Upper lobe of right lung (tissue), 1 donor: ENCODE results near the gene NOTCH2. TPM values are rescaled to one million over a fixed set of nuclear protein-coding genes. Genes with fewer than 3 reads are reported as not detected.
A peak's percentile ranks its signal among the peaks of the same experiment; 100 is the strongest.
"Not testable (repeated sequence)": the region's sequence is repeated elsewhere in the genome, so short reads cannot be mapped to it uniquely, and the experiment has no call there.

Source experiments
- ATAC-seq: fragments of 200-7000 bp; cut with Tn5 transposase; one replicate; pipeline ENCODE4 v1.9.1; 2020; ENCODE audit warnings: mild to moderate bottlenecking, moderate library complexity
- DNase-seq: peaks from one replicate; pipeline ENCODE4 v3.0.0-alpha.2; 2020
- H3K27ac ChIP-seq: fragments of 200-600 bp; one replicate; pipeline ENCODE4 v1.8.0; 2022
- H3K27me3 ChIP-seq: fragments of 200-600 bp; one replicate; pipeline ENCODE4 v1.8.0; 2022; ENCODE audit warnings: mild to moderate bottlenecking
- H3K36me3 ChIP-seq: fragments of 200-600 bp; one replicate; pipeline ENCODE4 v1.8.0; 2022
- H3K4me1 ChIP-seq: fragments of 200-600 bp; one replicate; pipeline ENCODE4 v1.8.0; 2022
- H3K4me3 ChIP-seq: fragments of 200-600 bp; one replicate; pipeline ENCODE4 v1.8.0; 2022; ENCODE audit warnings: mild to moderate bottlenecking
- H3K9me3 ChIP-seq: fragments of 200-600 bp; one replicate; pipeline ENCODE4 v1.8.0; 2022
- CTCF ChIP-seq: fragments of 200-600 bp; IDR thresholded peaks from one replicate; pipeline ENCODE4 v1.8.0; 2022; ENCODE audit warnings: antibody characterized with exemption
- intact Hi-C: fragments of 100-400 bp; cut with DNase I; formaldehyde crosslinking; loops from one replicate; pipeline ENCODE4 v1.11.0; 2022
- total RNA-seq: library from RNA; stranded (reverse); fragmentation: NEBNext Ultra II Directional; extraction: Animal tissue kit (Norgen Biotek cat#: 25700); gene quantifications from one replicate; pipeline ENCODE4 v1.2.1, GENCODE V29; 2021
- donor health status: DM: no; HTN: yes; CAD: no; lungs with severe emphysema.

NOTCH2 gene
- total RNA-seq, 1 donor from 2014 or later, result 97.3 TPM

GRCh38 chr1:119986007-119986497, 83.4 kb downstream of the NOTCH2 start:
- H3K4me1 ChIP-seq, result peaks cover 18% of the 10 kb centered on the region
- no peak overlapping the region for H3K27ac ChIP-seq
- ATAC-seq, result no peak
- no peaks in the 10 kb centered on the region for H3K27me3 ChIP-seq
- no peak for TF ChIP-seq CTCF
- no peak for DNase-seq
- intact Hi-C loops, result no loop called here
- H3K36me3 ChIP-seq, result peaks cover 11% of the 10 kb centered on the region
- H3K9me3 ChIP-seq, result no peaks in the 10 kb centered on the region
- no peak overlapping the region for H3K4me3 ChIP-seq

DNA sequence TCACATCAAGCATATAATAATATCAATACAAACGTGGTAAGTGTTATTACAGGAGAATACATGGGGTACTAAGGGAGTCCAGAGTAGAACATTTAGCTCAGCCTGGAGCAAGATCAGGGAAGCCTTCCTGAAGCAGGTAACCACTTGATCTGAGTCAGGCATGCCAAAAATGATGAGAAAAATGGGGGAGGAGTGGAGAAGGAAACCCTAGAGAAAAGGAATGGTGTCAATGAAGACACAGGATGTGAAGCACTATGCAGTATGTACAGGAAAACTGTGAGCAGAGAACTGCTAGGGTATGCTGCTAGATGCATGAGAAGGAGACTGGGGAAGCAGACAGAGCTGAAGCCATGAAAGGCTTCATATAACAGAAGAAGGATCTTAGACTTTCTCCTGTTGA, 84.7 kb downstream of the NOTCH2 start:
- ATAC-seq, result no peak
- Histone ChIP-seq H3K9me3 (no peaks in the 10 kb centered on the region), H3K4me1 (peaks cover 18% of the 10 kb centered on the region), H3K27me3 (no peaks in the 10 kb centered on the region), H3K27ac (no peak overlapping the region), H3K4me3 (no peak overlapping the region), H3K36me3 (peaks cover 11% of the 10 kb centered on the region)
- no peak for DNase-seq
- TF ChIP-seq CTCF, result no peak
- intact Hi-C loops, result no loop called here

- Histone ChIP-seq H3K27me3 (no peaks in the 10 kb centered on the region), H3K4me1 (peaks cover 5% of the 10 kb centered on the region), H3K36me3 (peaks cover 11% of the 10 kb centered on the region), H3K27ac (no peak overlapping the region), H3K4me3 (no peak overlapping the region), H3K9me3 (no peaks in the 10 kb centered on the region)
- ATAC-seq (no peak), DNase-seq (no peak)
- TF ChIP-seq CTCF, result no peak
- intact Hi-C loops, result no loop called here
Measured at GRCh38 chr1:119981986-119982815, 87.3 kb downstream of the NOTCH2 start.

- Histone ChIP-seq H3K36me3 (peaks cover 8% of the 10 kb centered on the region), H3K27me3 (no peaks in the 10 kb centered on the region), H3K4me1 (no peaks in the 10 kb centered on the region), H3K27ac (no peak overlapping the region), H3K4me3 (no peak overlapping the region), H3K9me3 (no peaks in the 10 kb centered on the region)
- no peak for ATAC-seq
- no peak for DNase-seq
- no peak for TF ChIP-seq CTCF
- intact Hi-C loops, result no loop called here
Measured at GRCh38 chr1:119981496-119981895, 88.0 kb downstream of the NOTCH2 start.

DNA sequence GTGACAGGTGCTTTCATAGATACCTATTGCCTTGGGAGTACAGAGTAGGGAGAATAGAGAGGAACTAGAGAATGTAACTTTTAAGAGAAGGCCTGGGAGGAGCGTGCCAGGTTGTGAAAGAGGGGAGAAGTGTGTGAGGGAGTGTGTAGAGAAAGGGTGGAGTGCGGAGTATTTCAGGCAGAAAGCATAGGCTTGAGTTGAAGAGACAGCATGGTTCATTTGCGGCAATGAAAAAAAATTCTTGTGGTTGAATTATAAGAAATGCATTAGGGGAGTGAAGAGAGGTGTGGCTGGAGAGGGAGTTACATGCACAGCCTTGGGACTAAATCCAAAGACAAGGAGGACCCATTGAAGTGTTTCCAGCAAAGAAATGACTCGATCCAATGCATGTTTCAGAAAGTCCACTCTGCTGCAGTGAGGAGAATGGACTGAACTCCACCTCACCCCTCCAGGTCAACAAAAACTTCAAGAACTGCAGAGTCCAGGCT, 91.4 kb downstream of the NOTCH2 start:
- no peak overlapping the region for H3K4me3 ChIP-seq
- no peaks in the 10 kb centered on the region for H3K36me3 ChIP-seq
- no peak for TF ChIP-seq CTCF
- intact Hi-C loops, result no loop called here
- H3K27ac ChIP-seq, result no peak overlapping the region
- no peaks in the 10 kb centered on the region for H3K4me1 ChIP-seq
- no peak for DNase-seq
- peak; percentile 80 for ATAC-seq
- no peaks in the 10 kb centered on the region for H3K27me3 ChIP-seq
- no peaks in the 10 kb centered on the region for H3K9me3 ChIP-seq

- H3K4me3 ChIP-seq, H3K36me3 ChIP-seq, DNase-seq, H3K27ac ChIP-seq, intact Hi-C loops, H3K27me3 ChIP-seq, H3K4me1 ChIP-seq, ATAC-seq, H3K9me3 ChIP-seq: not testable (repeated sequence)
Measured at GRCh38 chr1:119977113-119977736, 92.2 kb downstream of the NOTCH2 start.

DNA sequence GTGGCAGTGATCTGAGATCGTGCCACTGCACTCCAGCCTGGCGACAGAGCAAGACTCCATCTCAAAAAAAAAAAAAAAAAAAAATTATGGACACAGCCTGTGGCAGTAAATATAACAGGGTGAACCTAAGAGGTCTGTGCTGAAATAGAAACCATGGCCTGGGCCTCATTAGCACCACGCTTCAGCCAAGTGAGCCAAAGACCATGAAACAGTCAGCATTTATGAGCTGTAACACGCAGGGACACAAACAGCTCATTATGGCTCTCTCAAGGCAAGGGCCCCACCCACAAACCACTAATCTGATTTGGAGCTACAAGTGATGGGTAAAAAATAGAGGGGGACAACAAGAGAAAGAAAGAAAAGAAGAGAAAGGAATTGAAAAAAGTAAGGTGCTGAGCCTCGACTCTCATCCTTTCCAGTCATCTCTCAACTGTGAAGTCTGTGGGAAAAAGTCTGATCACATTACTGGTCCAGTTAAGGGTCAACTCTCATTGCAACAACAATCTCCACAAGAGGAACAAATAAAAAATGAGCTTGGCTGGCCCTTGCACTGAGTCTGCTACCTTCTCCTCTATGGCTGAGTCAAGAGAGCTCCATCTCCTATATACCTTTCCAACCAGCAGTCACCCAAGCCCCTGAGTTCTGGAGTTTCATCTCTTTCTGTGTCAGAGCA, 93.7 kb downstream of the NOTCH2 start:
- ATAC-seq, DNase-seq, H3K4me3 ChIP-seq, H3K27ac ChIP-seq, H3K27me3 ChIP-seq, H3K4me1 ChIP-seq, H3K36me3 ChIP-seq, intact Hi-C loops, H3K9me3 ChIP-seq: not testable (repeated sequence)
